OCI-LY1 (cell line): ENCODE results near the gene SPATA9.

ENCODE experiments used
- H2AFZ ChIP-seq: fragments of 200-600 bp; sonication (generic), shearing (Covaris generic); 2 replicates; pipeline ENCODE4 v1.6.0; 2014; ENCODE audit warnings: antibody characterized with exemption, mild to moderate bottlenecking, low read length
- H3F3A ChIP-seq: fragments of 200-600 bp; sonication (generic), shearing (Covaris generic); 2 replicates; pipeline ENCODE4 v1.6.0; 2014; ENCODE audit warnings: mild to moderate bottlenecking, antibody characterized with exemption, low read length, moderate library complexity; ENCODE audit not compliant: insufficient read depth
- H3K27ac ChIP-seq: fragments of 200-600 bp; sonication (generic); 2 replicates; pipeline ENCODE4 v1.5.1; 2014; ENCODE audit warnings: low read length, mixed run types, mild to moderate bottlenecking, low read depth; ENCODE audit not compliant: poor library complexity, severe bottlenecking
- H3K27me3 ChIP-seq: fragments of 200-600 bp; sonication (generic); 2 replicates; pipeline ENCODE4 v1.6.0; 2014; ENCODE audit warnings: antibody characterized with exemption, mild to moderate bottlenecking, low read length, moderate library complexity; ENCODE audit not compliant: insufficient read depth
- H3K36me3 ChIP-seq: fragments of 200-600 bp; sonication (generic); 2 replicates; pipeline ENCODE4 v1.6.1; 2014; ENCODE audit warnings: mild to moderate bottlenecking, antibody characterized with exemption, low read length, moderate library complexity, mixed read lengths; ENCODE audit not compliant: insufficient read depth
- H3K4me1 ChIP-seq: fragments of 200-600 bp; sonication (generic); 2 replicates; pipeline ENCODE4 v1.5.1; 2014; ENCODE audit warnings: mild to moderate bottlenecking, low read length, moderate library complexity; ENCODE audit not compliant: insufficient read depth, severe bottlenecking
- H3K4me2 ChIP-seq: fragments of 200-600 bp; sonication (generic), shearing (Covaris generic); 2 replicates; pipeline ENCODE4 v1.6.1; 2014; ENCODE audit warnings: low read length
- H3K4me3 ChIP-seq: fragments of 200-600 bp; sonication (generic); 2 replicates; pipeline ENCODE4 v1.5.1; 2014; ENCODE audit warnings: low read length, low read depth, mild to moderate bottlenecking, mixed read lengths; ENCODE audit not compliant: poor library complexity, severe bottlenecking
- H3K79me2 ChIP-seq: fragments of 200-600 bp; shearing (Covaris generic); 2 replicates; pipeline ENCODE4 v1.6.1; 2016; ENCODE audit warnings: mixed run types, low read length, mixed read lengths; ENCODE audit not compliant: insufficient read depth
- H3K9ac ChIP-seq: fragments of 200-600 bp; sonication (generic), shearing (Covaris generic); 2 replicates; pipeline ENCODE4 v1.6.1; 2014; ENCODE audit warnings: mild to moderate bottlenecking, low read length, mixed read lengths
- H3K9me2 ChIP-seq: fragments of 200-600 bp; sonication (generic), shearing (Covaris generic); 2 replicates; pipeline ENCODE4 v1.6.1; 2014; ENCODE audit warnings: low read depth, mild to moderate bottlenecking, low read length, mixed read lengths
- H3K9me3 ChIP-seq: fragments of 200-600 bp; shearing (Covaris generic); 2 replicates; pipeline ENCODE4 v1.6.1; 2014; ENCODE audit warnings: low read length, mixed read lengths
- H4K20me1 ChIP-seq: fragments of 200-600 bp; sonication (generic), shearing (Covaris generic); 2 replicates; pipeline ENCODE4 v1.6.0; 2016; ENCODE audit warnings: mild to moderate bottlenecking, low read length; ENCODE audit not compliant: insufficient read depth
- EZH2 ChIP-seq: fragments of 200-600 bp; sonication (generic), shearing (Covaris generic); IDR thresholded peaks from 2 replicates; pipeline ENCODE4 v1.8.0; 2017; ENCODE audit warnings: borderline replicate concordance, mixed run types, mild to moderate bottlenecking, antibody characterized with exemption, low read length, moderate library complexity, mixed read lengths
- TF ChIP-seq, protein P1 (sequence below): fragments of 200-600 bp; sonication (generic), shearing (Covaris generic); IDR thresholded peaks from 2 replicates; pipeline ENCODE4 v1.5.1; 2017; ENCODE audit warnings: mild to moderate bottlenecking, antibody characterized with exemption, low read length, moderate library complexity, mixed read lengths

SPATA9 gene

DNA sequence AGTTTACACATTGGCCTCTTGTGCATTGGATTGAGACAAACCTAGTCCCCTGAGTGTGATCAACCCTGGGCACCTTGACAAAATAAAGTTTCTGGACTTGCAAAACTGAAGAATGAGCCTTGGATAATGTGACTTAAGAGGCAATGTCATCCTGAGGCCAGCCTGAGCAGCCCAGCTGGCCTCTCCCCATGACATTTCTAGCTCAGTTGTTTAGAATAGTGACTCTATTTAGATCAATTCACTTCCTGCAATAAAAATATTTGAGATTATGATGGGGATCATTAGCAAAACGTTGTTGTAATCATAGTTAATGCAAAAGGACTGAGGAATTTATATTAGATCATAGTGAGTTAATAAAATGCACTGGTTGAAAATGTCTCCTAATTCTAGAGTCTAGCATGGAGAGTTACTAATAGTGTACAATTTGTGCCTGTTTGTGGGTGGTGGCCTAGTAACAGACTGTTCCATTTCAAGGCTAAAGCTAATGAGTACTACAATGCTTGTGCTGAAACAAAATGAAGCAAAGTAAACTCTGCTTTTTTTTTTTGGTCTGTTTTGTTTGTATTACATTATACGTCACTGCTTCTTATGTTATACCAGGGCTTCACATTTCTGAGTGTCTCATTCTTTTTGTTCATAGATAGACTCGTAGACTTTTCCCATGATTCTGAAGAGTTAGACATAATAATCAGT is 37.4 kb upstream of the SPATA9 start:
- Histone ChIP-seq H2AFZ (no peak overlapping the region), H3K36me3 (no peaks in the 10 kb centered on the region), H3K4me3 (no peak overlapping the region), H3K79me2 (no peaks in the 10 kb centered on the region), H3K9me2 (no peaks in the 10 kb centered on the region), H3K27me3 (no peaks in the 10 kb centered on the region), H4K20me1 (no peaks in the 10 kb centered on the region), H3K4me2 (no peak overlapping the region), H3K4me1 (no peaks in the 10 kb centered on the region), H3K9me3 (no peaks in the 10 kb centered on the region), H3K9ac (no peak overlapping the region), H3F3A (no peaks in the 10 kb centered on the region), H3K27ac (no peak overlapping the region)
- TF ChIP-seq, protein P1, sequence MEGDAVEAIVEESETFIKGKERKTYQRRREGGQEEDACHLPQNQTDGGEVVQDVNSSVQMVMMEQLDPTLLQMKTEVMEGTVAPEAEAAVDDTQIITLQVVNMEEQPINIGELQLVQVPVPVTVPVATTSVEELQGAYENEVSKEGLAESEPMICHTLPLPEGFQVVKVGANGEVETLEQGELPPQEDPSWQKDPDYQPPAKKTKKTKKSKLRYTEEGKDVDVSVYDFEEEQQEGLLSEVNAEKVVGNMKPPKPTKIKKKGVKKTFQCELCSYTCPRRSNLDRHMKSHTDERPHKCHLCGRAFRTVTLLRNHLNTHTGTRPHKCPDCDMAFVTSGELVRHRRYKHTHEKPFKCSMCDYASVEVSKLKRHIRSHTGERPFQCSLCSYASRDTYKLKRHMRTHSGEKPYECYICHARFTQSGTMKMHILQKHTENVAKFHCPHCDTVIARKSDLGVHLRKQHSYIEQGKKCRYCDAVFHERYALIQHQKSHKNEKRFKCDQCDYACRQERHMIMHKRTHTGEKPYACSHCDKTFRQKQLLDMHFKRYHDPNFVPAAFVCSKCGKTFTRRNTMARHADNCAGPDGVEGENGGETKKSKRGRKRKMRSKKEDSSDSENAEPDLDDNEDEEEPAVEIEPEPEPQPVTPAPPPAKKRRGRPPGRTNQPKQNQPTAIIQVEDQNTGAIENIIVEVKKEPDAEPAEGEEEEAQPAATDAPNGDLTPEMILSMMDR: no peak
- no peak for TF ChIP-seq EZH2

- H3K9ac ChIP-seq: no peak overlapping the region
- H3K4me2 ChIP-seq: no peak overlapping the region
- TF ChIP-seq, protein P1: no peak
- TF ChIP-seq EZH2: no peak
Observed at GRCh38 chr5:95718738-95719137, 35.9 kb upstream of the SPATA9 start.

GRCh38 chr5:95718203-95718602 is 35.4 kb upstream of the SPATA9 start:
- Histone ChIP-seq H4K20me1 (no peaks in the 10 kb centered on the region), H3K27ac (no peak overlapping the region), H3K9me2 (no peaks in the 10 kb centered on the region), H3K9me3 (no peaks in the 10 kb centered on the region), H3F3A (no peaks in the 10 kb centered on the region), H3K4me2 (no peak overlapping the region), H3K4me1 (no peaks in the 10 kb centered on the region), H3K79me2 (no peaks in the 10 kb centered on the region), H3K36me3 (no peaks in the 10 kb centered on the region), H3K27me3 (no peaks in the 10 kb centered on the region), H3K9ac (no peak overlapping the region), H2AFZ (no peak overlapping the region), H3K4me3 (no peak overlapping the region)
- TF ChIP-seq, protein P1: no peak
- TF ChIP-seq EZH2: no peak

More at GRCh38 chr5:95718738-95719137, 35.9 kb upstream of the SPATA9 start:
- Histone ChIP-seq H3K9me3 (no peaks in the 10 kb centered on the region), H3K4me3 (no peak overlapping the region), H4K20me1 (no peaks in the 10 kb centered on the region), H3F3A (no peaks in the 10 kb centered on the region), H3K36me3 (no peaks in the 10 kb centered on the region), H3K79me2 (no peaks in the 10 kb centered on the region), H3K4me1 (no peaks in the 10 kb centered on the region), H3K27me3 (no peaks in the 10 kb centered on the region), H2AFZ (no peak overlapping the region), H3K9me2 (no peaks in the 10 kb centered on the region), H3K27ac (no peak overlapping the region)
